ENCODE measurements around the gene P2RY13. TPM values are rescaled to one million over a fixed set of nuclear protein-coding genes. Genes with fewer than 3 reads are reported as not detected.

P2RY13 gene
- total and polyA plus RNA-seq, 2 experiments from 2014 or later = not detected

GRCh38 chr3:151278230-151278629, 51.1 kb downstream of the P2RY13 start, which contains the start of gene P2RY14:
P2RY14 (minus strand) TSS chr3:151278542; CDS start chr3:151214316, 64,226 bp downstream.
- H3K36me3 ChIP-seq (replicated peaks; ENCODE audit: insufficient read depth, low read depth) = no peaks in the 10 kb centered on the region
- H3K4me3 ChIP-seq = no peak within 1 kb of the TSS
- H2AFZ ChIP-seq = no peak within 1 kb of the TSS
- no peaks in the 10 kb centered on the region for H4K20me1 ChIP-seq (ENCODE audit: insufficient read depth, poor library complexity, severe bottlenecking)
- no peaks in the 10 kb centered on the region for H3K79me2 ChIP-seq
- 68% methylated on average over 4 of the region's 4 CpGs for WGBS (ENCODE audit: low lambda C conversion rate, missing lambda C conversion rate)
- no peaks in the 10 kb centered on the region for H3K27me3 ChIP-seq
- DNase-seq (ENCODE audit: low spot score) = no peak
- no peaks in the 10 kb centered on the region for H3K4me1 ChIP-seq (ENCODE audit: insufficient read depth)
- H3K9me3 ChIP-seq (ENCODE audit: low read depth) = no peaks in the 10 kb centered on the region
- TF ChIP-seq CTCF (IDR thresholded peaks at IDR 0.05; ENCODE audit: poor library complexity) (no peak), EZH2 (IDR thresholded peaks at IDR 0.05; ENCODE audit: borderline replicate concordance) (no peak), EZH2phosphoT487 (IDR thresholded peaks at IDR 0.05; ENCODE audit: low read depth, severe bottlenecking, unreplicated experiment) (no peak)
- H3K9me2 ChIP-seq (replicated peaks; ENCODE audit: insufficient read depth) = no peaks in the 10 kb centered on the region
- H3K27ac ChIP-seq = no peak within 1 kb of the TSS
- no peak within 1 kb of the TSS for H3K4me2 ChIP-seq

- Histone ChIP-seq H3K9me2 (replicated peaks; ENCODE audit: insufficient read depth) (no peaks in the 10 kb centered on the region), H2AFZ (no peak overlapping the region), H3K79me2 (no peaks in the 10 kb centered on the region), H4K20me1 (ENCODE audit: insufficient read depth, poor library complexity, severe bottlenecking) (no peaks in the 10 kb centered on the region), H3K4me3 (no peak overlapping the region), H3K36me3 (replicated peaks; ENCODE audit: insufficient read depth, low read depth) (no peaks in the 10 kb centered on the region), H3K27ac (no peak overlapping the region), H3K9me3 (ENCODE audit: low read depth) (no peaks in the 10 kb centered on the region), H3K27me3 (no peaks in the 10 kb centered on the region), H3K4me2 (no peak overlapping the region), H3K4me1 (ENCODE audit: insufficient read depth) (no peaks in the 10 kb centered on the region)
- WGBS (ENCODE audit: low lambda C conversion rate, missing lambda C conversion rate) = over 99% methylated on average over 6 of the region's 6 CpGs
- DNase-seq (ENCODE audit: low spot score) = no peak
- TF ChIP-seq EZH2phosphoT487 (IDR thresholded peaks at IDR 0.05; ENCODE audit: low read depth, severe bottlenecking, unreplicated experiment) = no peak
- TF ChIP-seq CTCF (IDR thresholded peaks at IDR 0.05; ENCODE audit: poor library complexity) = no peak
- TF ChIP-seq EZH2 (IDR thresholded peaks at IDR 0.05; ENCODE audit: borderline replicate concordance) = no peak
Observed at GRCh38 chr3:151276687-151277042, 52.7 kb downstream of the P2RY13 start.

Other genes with a start within 250 kb of the P2RY13 start
- 2.7 TPM in 2 replicates for gene MED12L, start 243.9 kb downstream of the P2RY13 start, total RNA-seq
- 0.07 and 1.9 TPM in 2 replicates for gene MED12L, start 243.9 kb downstream of the P2RY13 start, polyA plus RNA-seq
- not detected in 2 replicates for gene GPR171, start 126.3 kb downstream of the P2RY13 start, total RNA-seq
- 0.51 TPM in 1 of 2 replicates, not detected in the other for gene GPR171, start 126.3 kb downstream of the P2RY13 start, polyA plus RNA-seq
- gene P2RY14, start 51.0 kb downstream of the P2RY13 start, total RNA-seq = 0.24 TPM in 1 of 2 replicates, not detected in the other
- gene P2RY14, start 51.0 kb downstream of the P2RY13 start, polyA plus RNA-seq = 0.11 TPM in 1 of 2 replicates, not detected in the other
- 7.0 and 8.8 TPM in 2 replicates for gene GPR87, start 12.7 kb downstream of the P2RY13 start, total RNA-seq
- gene GPR87, start 12.7 kb downstream of the P2RY13 start, polyA plus RNA-seq = 11.0 and 13.2 TPM in 2 replicates
- 0.07 and 0.48 TPM in 2 replicates for gene P2RY12, start 55.2 kb upstream of the P2RY13 start, total RNA-seq
- not detected in 2 replicates for gene P2RY12, start 55.2 kb upstream of the P2RY13 start, polyA plus RNA-seq
- gene IGSF10, start 131.5 kb upstream of the P2RY13 start, total RNA-seq = 1.0 and 1.4 TPM in 2 replicates
- gene IGSF10, start 131.5 kb upstream of the P2RY13 start, polyA plus RNA-seq = 0.12 and 0.75 TPM in 2 replicates